Upper lobe of right lung (tissue), 1 donor: ENCODE results near the gene FIBCD1. TPM values are rescaled to one million over a fixed set of nuclear protein-coding genes. Genes with fewer than 3 reads are reported as not detected.

ENCODE experiments used
- ATAC-seq: fragments of 200-7000 bp; cut with Tn5 transposase; one replicate; pipeline ENCODE4 v1.9.1; 2020; ENCODE audit warnings: mild to moderate bottlenecking, moderate library complexity
- DNase-seq: peaks from one replicate; pipeline ENCODE4 v3.0.0-alpha.2; 2020
- H3K27ac ChIP-seq: fragments of 200-600 bp; one replicate; pipeline ENCODE4 v1.8.0; 2022
- H3K27me3 ChIP-seq: fragments of 200-600 bp; one replicate; pipeline ENCODE4 v1.8.0; 2022; ENCODE audit warnings: mild to moderate bottlenecking
- H3K36me3 ChIP-seq: fragments of 200-600 bp; one replicate; pipeline ENCODE4 v1.8.0; 2022
- H3K4me1 ChIP-seq: fragments of 200-600 bp; one replicate; pipeline ENCODE4 v1.8.0; 2022
- H3K4me3 ChIP-seq: fragments of 200-600 bp; one replicate; pipeline ENCODE4 v1.8.0; 2022; ENCODE audit warnings: mild to moderate bottlenecking
- H3K9me3 ChIP-seq: fragments of 200-600 bp; one replicate; pipeline ENCODE4 v1.8.0; 2022
- intact Hi-C: fragments of 100-400 bp; cut with DNase I; formaldehyde crosslinking; loops from one replicate; pipeline ENCODE4 v1.11.0; 2022
- total RNA-seq: library from RNA; stranded (reverse); fragmentation: NEBNext Ultra II Directional; extraction: Animal tissue kit (Norgen Biotek cat#: 25700); gene quantifications from one replicate; pipeline ENCODE4 v1.2.1, GENCODE V29; 2021
- TF ChIP-seq, protein P1 (sequence below): fragments of 200-600 bp; IDR thresholded peaks from one replicate; pipeline ENCODE4 v1.8.0; 2022; ENCODE audit warnings: antibody characterized with exemption
- donor health status: DM: no; HTN: yes; CAD: no; lungs with severe emphysema.

FIBCD1 gene
- total RNA-seq, 1 donor from 2014 or later, result 2.7 TPM

DNA sequence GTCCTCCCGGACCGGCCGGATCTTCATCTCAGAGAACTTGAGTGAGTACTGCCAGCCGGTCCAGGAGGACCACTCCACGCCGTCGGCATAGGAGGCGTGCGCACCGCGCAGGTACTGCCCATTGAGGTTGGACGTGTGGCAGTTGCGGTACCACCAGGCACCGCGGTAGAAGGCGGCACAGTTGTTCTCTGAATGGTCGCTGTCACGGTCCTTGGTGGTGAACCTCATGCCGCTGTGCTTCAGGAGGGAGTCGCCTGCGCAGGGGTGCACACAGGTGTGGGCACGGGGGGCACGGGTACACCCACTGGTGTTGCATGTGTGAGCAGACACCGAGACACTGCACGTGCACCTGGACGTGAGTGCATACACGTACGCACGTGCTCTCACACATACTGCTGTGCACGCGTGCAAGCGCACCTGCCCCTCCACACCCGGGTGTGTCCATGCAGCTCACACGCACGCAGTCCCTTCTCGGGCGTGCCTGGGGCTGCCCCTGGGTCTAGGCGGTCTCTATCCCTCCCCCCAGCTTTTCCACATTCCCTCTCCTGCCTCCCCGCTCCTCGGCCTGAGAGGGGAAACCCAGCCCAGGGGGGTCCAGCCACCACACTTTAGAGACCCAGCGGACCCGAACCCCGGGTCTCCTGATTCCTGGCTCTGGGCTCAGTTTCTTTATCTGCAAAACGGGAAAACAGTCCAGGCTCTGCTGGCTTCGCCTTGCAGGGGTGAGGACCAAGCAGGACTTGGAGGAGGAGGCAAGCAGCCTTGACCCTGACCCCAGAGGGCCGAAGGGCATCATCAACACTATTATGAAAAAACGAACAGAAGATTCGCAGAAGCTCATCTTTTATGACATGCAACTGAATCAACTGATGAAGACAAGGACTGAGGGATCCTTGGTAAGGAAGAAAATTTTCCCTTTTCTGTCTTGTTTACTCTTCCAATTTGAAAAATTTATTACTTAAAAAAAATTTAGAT is 34.7 kb downstream of the FIBCD1 start:
- Histone ChIP-seq H3K4me1 (no peaks in the 10 kb centered on the region), H3K27ac (no peak overlapping the region), H3K36me3 (no peaks in the 10 kb centered on the region), H3K27me3 (peaks cover 23% of the 10 kb centered on the region), H3K4me3 (no peak overlapping the region), H3K9me3 (no peaks in the 10 kb centered on the region)
- DNase-seq, result no peak
- intact Hi-C loops, result no loop called here
- TF ChIP-seq, protein P1, sequence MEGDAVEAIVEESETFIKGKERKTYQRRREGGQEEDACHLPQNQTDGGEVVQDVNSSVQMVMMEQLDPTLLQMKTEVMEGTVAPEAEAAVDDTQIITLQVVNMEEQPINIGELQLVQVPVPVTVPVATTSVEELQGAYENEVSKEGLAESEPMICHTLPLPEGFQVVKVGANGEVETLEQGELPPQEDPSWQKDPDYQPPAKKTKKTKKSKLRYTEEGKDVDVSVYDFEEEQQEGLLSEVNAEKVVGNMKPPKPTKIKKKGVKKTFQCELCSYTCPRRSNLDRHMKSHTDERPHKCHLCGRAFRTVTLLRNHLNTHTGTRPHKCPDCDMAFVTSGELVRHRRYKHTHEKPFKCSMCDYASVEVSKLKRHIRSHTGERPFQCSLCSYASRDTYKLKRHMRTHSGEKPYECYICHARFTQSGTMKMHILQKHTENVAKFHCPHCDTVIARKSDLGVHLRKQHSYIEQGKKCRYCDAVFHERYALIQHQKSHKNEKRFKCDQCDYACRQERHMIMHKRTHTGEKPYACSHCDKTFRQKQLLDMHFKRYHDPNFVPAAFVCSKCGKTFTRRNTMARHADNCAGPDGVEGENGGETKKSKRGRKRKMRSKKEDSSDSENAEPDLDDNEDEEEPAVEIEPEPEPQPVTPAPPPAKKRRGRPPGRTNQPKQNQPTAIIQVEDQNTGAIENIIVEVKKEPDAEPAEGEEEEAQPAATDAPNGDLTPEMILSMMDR, result no peak
- no peak for ATAC-seq

DNA sequence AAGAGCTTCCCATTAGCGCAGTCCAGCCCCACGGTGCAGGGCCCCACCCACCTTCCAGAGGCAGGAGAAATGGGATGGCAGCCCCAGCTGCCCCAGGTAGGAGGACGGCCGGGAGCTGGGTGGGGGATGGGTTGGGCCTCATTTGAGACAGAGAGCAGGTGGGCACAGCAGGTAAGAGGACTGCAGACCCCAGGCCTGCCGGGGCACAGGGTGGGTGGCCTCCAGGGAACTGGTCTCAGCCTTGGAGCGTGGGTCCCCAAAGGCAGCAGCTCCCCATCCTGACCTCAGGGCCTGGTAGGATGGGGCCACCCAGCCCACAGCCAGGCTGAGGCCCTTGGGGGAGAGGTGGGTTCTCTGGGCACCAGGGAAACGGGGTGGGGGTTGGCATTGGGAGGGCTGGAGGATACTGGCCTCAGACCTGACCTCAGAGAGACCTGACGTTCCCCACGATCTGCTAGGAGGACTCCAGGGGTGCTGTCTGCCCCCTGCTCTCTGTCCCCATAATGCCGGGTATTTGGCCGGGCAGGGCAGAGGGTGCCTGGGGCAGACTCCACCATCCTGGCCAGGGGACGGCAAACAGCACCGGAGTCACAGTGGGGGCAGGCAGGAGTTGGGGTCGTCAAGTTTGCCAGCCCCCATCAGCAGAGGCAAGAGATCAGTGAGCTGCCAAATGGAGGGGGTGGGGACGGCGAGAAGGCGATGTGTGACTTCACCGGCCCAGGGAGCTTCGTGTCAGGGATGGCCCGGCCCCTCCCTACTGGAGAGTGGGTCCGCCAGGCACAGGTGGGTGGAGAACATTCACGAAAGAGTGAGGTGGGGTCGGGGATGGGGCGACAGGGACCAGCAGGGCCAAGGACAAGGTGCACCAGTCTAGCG is 35.6 kb downstream of the FIBCD1 start:
- Histone ChIP-seq H3K27ac (no peak overlapping the region), H3K9me3 (no peaks in the 10 kb centered on the region), H3K27me3 (peaks cover 23% of the 10 kb centered on the region), H3K4me3 (no peak overlapping the region), H3K36me3 (no peaks in the 10 kb centered on the region), H3K4me1 (no peaks in the 10 kb centered on the region)
- DNase-seq, result no peak
- ATAC-seq, result no peak
- intact Hi-C loops, result no loop called here
- TF ChIP-seq, protein P1, result no peak

DNA sequence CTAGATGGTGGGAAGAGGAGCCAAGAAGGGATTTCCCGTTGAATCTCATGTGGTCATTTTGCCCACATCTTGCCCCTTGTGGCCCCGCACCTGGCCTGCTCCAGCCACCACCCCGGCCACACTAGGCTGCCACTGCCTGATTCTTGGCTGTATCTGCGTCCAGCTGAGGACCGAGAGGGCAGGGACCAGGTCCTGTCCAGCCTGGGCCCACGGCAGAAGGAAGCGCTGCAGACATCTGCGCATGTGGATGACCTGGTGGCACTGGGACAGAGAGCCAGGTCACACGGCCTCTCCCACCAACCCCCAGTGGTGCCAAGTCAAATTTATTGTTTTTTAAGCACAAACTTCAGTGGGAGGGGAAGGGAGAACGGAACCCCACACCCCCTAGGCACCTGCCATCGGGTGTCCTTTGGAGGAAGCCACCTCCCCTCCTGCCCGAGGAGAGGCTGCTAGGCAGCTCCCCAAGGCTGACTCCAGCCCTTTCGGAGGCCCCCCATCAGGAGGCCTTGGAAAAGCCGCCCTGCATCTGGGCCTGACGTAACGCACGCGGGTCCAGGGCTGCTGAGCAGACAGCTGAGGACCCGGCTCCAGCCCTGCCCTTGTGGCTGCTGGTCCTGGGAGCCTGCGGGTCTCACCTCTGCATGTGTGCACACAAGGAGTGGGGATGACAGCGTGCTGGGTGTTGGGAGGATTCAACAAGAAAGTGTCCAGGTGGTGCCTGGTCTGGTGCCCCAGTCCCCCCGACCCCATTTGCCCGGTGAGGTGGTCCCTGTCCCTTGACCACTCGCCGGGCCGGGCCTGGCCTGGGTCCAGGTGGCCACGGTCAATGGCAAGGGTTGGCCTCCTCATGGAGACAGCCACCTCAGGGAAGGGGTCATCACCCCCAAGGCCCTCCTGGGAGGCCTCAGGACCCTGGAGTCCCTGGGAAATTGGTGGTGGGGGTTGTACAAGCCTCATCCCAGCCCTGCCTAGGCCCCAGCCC is 36.6 kb downstream of the FIBCD1 start:
- Histone ChIP-seq H3K27ac (no peak overlapping the region), H3K4me1 (no peaks in the 10 kb centered on the region), H3K4me3 (no peak overlapping the region), H3K27me3 (peaks cover 23% of the 10 kb centered on the region), H3K9me3 (no peaks in the 10 kb centered on the region), H3K36me3 (no peaks in the 10 kb centered on the region)
- intact Hi-C loops, result no loop called here
- TF ChIP-seq, protein P1, result no peak
- DNase-seq (no peak), ATAC-seq (no peak)

DNA sequence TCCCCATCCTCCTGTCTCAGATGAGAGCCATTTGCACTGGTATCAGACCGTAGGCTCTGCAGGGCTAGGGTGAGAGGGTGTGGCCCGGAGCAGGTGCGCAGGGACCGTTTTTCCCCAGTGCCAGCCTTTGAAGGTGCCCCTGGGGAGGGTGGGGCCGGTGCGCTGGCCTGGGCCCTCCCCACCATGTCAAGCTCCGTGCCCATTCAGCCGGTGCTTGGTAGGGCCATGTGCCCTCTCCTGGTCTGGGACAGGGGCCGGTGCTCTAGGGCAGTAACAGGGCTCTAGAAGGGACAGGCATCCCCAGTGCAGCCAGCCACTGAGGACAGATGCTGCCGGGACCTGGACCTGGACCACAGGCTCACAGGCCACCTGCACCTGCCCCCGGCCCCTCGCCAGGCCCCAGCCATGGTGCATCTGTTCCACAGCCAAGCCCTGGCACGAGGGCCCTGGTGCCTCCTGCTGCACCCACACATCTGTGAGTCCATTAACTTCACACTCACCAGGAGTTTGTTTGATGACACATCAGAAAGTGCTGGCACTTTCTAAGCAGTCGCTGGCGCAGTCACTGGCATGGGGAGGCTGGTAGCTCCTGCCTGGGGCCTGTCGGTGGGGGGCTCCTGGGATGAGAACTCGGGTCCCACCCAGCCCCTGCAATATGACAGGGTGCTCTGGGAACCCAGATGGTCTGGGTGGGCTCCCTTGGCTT is 37.4 kb downstream of the FIBCD1 start:
- no peaks in the 10 kb centered on the region for H3K36me3 ChIP-seq
- no peaks in the 10 kb centered on the region for H3K4me1 ChIP-seq
- TF ChIP-seq, protein P1, result no peak
- H3K4me3 ChIP-seq, result no peak overlapping the region
- no peak overlapping the region for H3K27ac ChIP-seq
- H3K27me3 ChIP-seq, result peaks cover 23% of the 10 kb centered on the region
- intact Hi-C loops, result no loop called here
- no peaks in the 10 kb centered on the region for H3K9me3 ChIP-seq
- DNase-seq, result no peak
- ATAC-seq, result no peak
